Nephron (organoid): ENCODE results near the gene NCOA5.

Experiments used
- H3K27ac Mint-ChIP-seq, 3 experiments: 2 replicates each; pipeline ENCODE4 v1.8.0; 2020; ENCODE audit warnings: mixed read lengths in 3 of 3, mild to moderate bottlenecking in 2 of 3, moderate library complexity in 1 of 3
- H3K27me3 Mint-ChIP-seq: 2 replicates; pipeline ENCODE4 v1.8.0; 2021; ENCODE audit warnings: low read depth, mild to moderate bottlenecking, moderate library complexity, mixed read lengths
- H3K36me3 Mint-ChIP-seq: 2 replicates; pipeline ENCODE4 v1.8.0; 2020; ENCODE audit warnings: low read depth, mixed read lengths
- H3K4me1 Mint-ChIP-seq: 2 replicates; pipeline ENCODE4 v1.8.0; 2020; ENCODE audit warnings: mixed read lengths
- H3K4me3 Mint-ChIP-seq, 3 experiments: 2 replicates each; pipeline ENCODE4 v1.8.0; 2020; ENCODE audit warnings: mild to moderate bottlenecking in 3 of 3, mixed read lengths in 3 of 3, moderate library complexity in 2 of 3
- H3K9me3 Mint-ChIP-seq: 2 replicates; pipeline ENCODE4 v1.8.0; 2020; ENCODE audit warnings: mixed read lengths
- CTCF ChIP-seq, 3 experiments: fragments of 200-600 bp; sonication (generic); IDR thresholded peaks; one replicate each; pipeline ENCODE4 v1.5.0; 2021; ENCODE audit warnings: antibody characterized with exemption in 3 of 3; ENCODE audit not compliant: unreplicated experiment in 3 of 3

The NCOA5 gene

GRCh38 chr20:46083531-46084061 is 6.2 kb downstream of the NCOA5 start:
- peaks cover 57% of the 10 kb centered on the region for H3K4me1 Mint-ChIP-seq
- peaks cover 9% of the 10 kb centered on the region for H3K36me3 Mint-ChIP-seq
- no peak overlapping the region for H3K27ac Mint-ChIP-seq
- H3K9me3 Mint-ChIP-seq = no peaks in the 10 kb centered on the region
- H3K27me3 Mint-ChIP-seq = no peaks in the 10 kb centered on the region
- H3K4me3 Mint-ChIP-seq = no peak overlapping the region
- TF ChIP-seq CTCF (IDR thresholded peaks at IDR 0.05; ENCODE audit: unreplicated experiment in 3 of 3) = no peak

GRCh38 chr20:46083101-46083500 is 6.7 kb downstream of the NCOA5 start:
- Mint-ChIP-seq H3K4me3 (no peak overlapping the region), H3K4me1 (peaks cover 52% of the 10 kb centered on the region), H3K9me3 (no peaks in the 10 kb centered on the region), H3K27me3 (no peaks in the 10 kb centered on the region), H3K27ac (no peak overlapping the region), H3K36me3 (peaks cover 14% of the 10 kb centered on the region)
- TF ChIP-seq CTCF (IDR thresholded peaks at IDR 0.05; ENCODE audit: unreplicated experiment in 3 of 3) = no peak

DNA sequence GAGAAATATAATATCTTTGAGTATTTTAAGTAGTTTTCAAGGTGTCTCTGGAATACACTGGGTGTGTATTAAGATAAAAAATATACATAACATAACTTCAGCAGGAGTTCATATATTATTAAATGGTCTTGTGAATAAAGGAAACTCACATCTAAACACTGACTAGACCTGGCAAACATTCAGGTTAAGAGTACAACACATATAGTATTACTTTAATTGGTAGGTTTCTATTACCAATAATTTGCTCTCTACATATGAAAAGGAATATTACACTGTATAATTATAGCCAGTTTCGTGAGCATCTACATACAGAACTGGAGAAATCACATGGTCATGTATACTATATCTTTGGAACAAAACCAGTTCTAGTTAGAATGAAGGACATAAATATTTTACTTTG is 8.7 kb downstream of the NCOA5 start:
- TF ChIP-seq CTCF (IDR thresholded peaks at IDR 0.05; ENCODE audit: unreplicated experiment in 3 of 3) = no peak
- Mint-ChIP-seq H3K36me3 (peaks cover 20% of the 10 kb centered on the region), H3K4me1 (peaks cover 35% of the 10 kb centered on the region), H3K4me3 (no peak overlapping the region), H3K27me3 (no peaks in the 10 kb centered on the region), H3K9me3 (no peaks in the 10 kb centered on the region), H3K27ac (no peak overlapping the region)

GRCh38 chr20:46078954-46079353 is 10.8 kb downstream of the NCOA5 start:
- Mint-ChIP-seq H3K27ac (no peak overlapping the region), H3K27me3 (no peaks in the 10 kb centered on the region), H3K9me3 (no peaks in the 10 kb centered on the region), H3K36me3 (peaks cover 35% of the 10 kb centered on the region), H3K4me3 (no peak overlapping the region), H3K4me1 (peaks cover 22% of the 10 kb centered on the region)
- TF ChIP-seq CTCF (IDR thresholded peaks at IDR 0.05; ENCODE audit: unreplicated experiment in 3 of 3) = no peak

GRCh38 chr20:46077642-46078305 is 12.0 kb downstream of the NCOA5 start:
- Mint-ChIP-seq H3K4me3 (no peak overlapping the region), H3K27ac (no peak overlapping the region), H3K9me3 (no peaks in the 10 kb centered on the region), H3K4me1 (peaks cover 18% of the 10 kb centered on the region), H3K27me3 (no peaks in the 10 kb centered on the region), H3K36me3 (peaks cover 42% of the 10 kb centered on the region)
- no peak for TF ChIP-seq CTCF (IDR thresholded peaks at IDR 0.05; ENCODE audit: unreplicated experiment in 3 of 3)

DNA sequence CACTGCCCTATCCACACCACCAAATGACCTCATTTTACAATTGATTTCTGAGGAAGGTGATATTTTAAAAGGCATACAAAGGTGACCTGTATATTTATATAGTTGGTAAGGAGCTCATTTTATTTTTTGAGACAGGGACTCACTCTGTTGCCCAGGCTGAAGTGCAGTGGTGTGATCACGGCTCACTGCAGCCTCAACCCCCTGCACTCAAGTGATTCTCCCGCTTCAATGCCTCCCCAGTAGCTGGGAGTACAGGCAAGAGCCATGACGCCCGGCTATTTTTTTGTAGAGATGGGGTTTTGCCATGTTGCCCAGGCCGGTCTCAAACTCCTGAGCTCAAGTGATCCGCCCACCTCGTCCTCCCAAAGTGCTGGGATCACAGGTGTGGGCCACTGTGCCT is 13.0 kb downstream of the NCOA5 start:
- Mint-ChIP-seq H3K4me3 (no peak overlapping the region), H3K9me3 (no peaks in the 10 kb centered on the region), H3K27ac (no peak overlapping the region), H3K27me3 (no peaks in the 10 kb centered on the region), H3K36me3 (peaks cover 42% of the 10 kb centered on the region), H3K4me1 (peaks cover 12% of the 10 kb centered on the region)
- no peak for TF ChIP-seq CTCF (IDR thresholded peaks at IDR 0.05; ENCODE audit: unreplicated experiment in 3 of 3)
